HG03280 (cell line): ENCODE results near the gene SH2D6.
"Not testable (repeated sequence)": the region's sequence is repeated elsewhere in the genome, so short reads cannot be mapped to it uniquely, and the experiment has no call there.

Source experiments
- ATAC-seq: cut with Tn5 transposase; IDR thresholded peaks from one replicate; pipeline ENCODE4 v1.9.1; 2021; ENCODE audit warnings: mild to moderate bottlenecking, moderate library complexity; ENCODE audit not compliant: unreplicated experiment

The SH2D6 gene

GRCh38 chr2:85459771-85460170, 41.3 kb downstream of the SH2D6 start:
- no peak for ATAC-seq

GRCh38 chr2:85462322-85462721, 43.8 kb downstream of the SH2D6 start:
- ATAC-seq: no peak

- ATAC-seq: no peak
Observed at GRCh38 chr2:85468096-85468703, 49.7 kb downstream of the SH2D6 start.

- ATAC-seq: no peak
Observed at GRCh38 chr2:85468704-85469349, 50.3 kb downstream of the SH2D6 start.

- no peak for ATAC-seq
Observed at GRCh38 chr2:85470850-85471800, 52.6 kb downstream of the SH2D6 start.

GRCh38 chr2:85472261-85472660, 53.7 kb downstream of the SH2D6 start:
- no peak for ATAC-seq

- no peak for ATAC-seq
Observed at GRCh38 chr2:85475799-85476490, 57.4 kb downstream of the SH2D6 start.

- no peak for ATAC-seq
Observed at GRCh38 chr2:85476624-85477023, 58.1 kb downstream of the SH2D6 start.

GRCh38 chr2:85477884-85478283, 59.4 kb downstream of the SH2D6 start:
- no peak for ATAC-seq

GRCh38 chr2:85481818-85482777, 63.6 kb downstream of the SH2D6 start:
- ATAC-seq: no peak

GRCh38 chr2:85484615-85485014, 66.1 kb downstream of the SH2D6 start:
- ATAC-seq: not testable (repeated sequence)

- no peak for ATAC-seq
Observed at GRCh38 chr2:85485815-85486214, 67.3 kb downstream of the SH2D6 start.
